Activated effector memory CD4-positive, alpha-beta T cell treated with Interleukin-2 at 50 U/mL for 16 hours (primary cell): ENCODE results near the gene ACSL1.

Source experiments
- DNase-seq: peaks from one replicate; pipeline ENCODE4 v3.0.0-alpha.2; 2020

The ACSL1 gene

GRCh38 chr4:184715526-184715925, 110.2 kb downstream of the ACSL1 start:
- DNase-seq: no peak

DNA sequence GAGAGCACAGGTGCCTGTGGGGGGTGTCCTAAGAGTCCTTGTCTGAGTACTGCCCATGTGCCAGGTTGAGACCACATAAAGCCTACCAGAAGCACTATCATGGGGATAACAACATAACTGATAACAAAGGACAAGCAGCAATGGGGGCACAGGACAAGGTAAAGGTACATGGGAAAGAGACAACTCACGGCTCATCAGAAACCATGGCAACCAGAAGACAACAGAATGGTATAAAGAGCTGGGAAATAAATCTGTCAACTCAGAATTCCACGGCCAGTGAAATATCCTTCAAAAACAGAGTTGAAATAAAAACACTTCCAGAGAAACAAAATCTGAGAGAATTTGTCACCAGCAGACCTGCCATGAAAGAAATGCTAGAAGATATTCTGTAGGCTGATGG, 111.9 kb downstream of the ACSL1 start:
- DNase-seq: no peak

DNA sequence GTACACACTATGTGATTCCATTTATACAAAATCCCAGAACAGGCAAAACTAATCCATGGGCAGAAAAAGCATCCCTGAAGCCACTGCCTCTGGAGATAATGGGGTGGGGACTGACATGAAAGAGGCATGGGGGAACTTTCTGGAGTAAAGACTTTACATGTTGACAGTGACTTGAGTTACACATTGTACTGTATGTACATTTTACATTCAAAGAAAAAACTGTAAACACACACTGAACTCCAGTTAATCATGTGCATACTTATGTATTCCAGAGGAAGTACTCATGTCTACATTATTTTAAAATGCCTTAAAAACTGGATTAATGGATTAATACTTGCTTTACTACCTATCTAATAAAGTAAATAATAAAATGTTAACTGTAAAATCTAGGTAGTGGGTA, 113.4 kb downstream of the ACSL1 start:
- no peak for DNase-seq

GRCh38 chr4:184706453-184706852, 119.3 kb downstream of the ACSL1 start:
- no peak for DNase-seq

- no peak for DNase-seq
Observed at GRCh38 chr4:184705692-184706091, 120.1 kb downstream of the ACSL1 start.
